K562 (cell line): ENCODE measurements around the gene EMD. TPM values are rescaled to one million over a fixed set of nuclear protein-coding genes. Genes with fewer than 3 reads are reported as not detected.
A peak's percentile ranks its signal among the peaks of the same experiment; 100 is the strongest.

Experiments used
- ARID1B ChIP-seq: fragments of 450-650 bp; IDR thresholded peaks from 2 replicates; pipeline ENCODE4 v1.6.1; 2016; ENCODE audit warnings: antibody characterized with exemption, mild to moderate bottlenecking, inconsistent platforms
- HNRNPL ChIP-seq: fragments of 200-400 bp; formaldehyde crosslinking; IDR thresholded peaks from 2 replicates; pipeline ENCODE4 v1.6.1; 2017; ENCODE audit warnings: low read depth, mild to moderate bottlenecking, low read length
- KLF1 ChIP-seq: fragments of 450-650 bp; IDR thresholded peaks from 2 replicates; pipeline ENCODE4 v1.6.1; 2016; ENCODE audit warnings: missing genetic modification characterization, missing compliant biosample characterization
- MAFF ChIP-seq: IDR thresholded peaks from 2 replicates; pipeline ENCODE4 v1.6.1; 2012; ENCODE audit warnings: low read length, improper control_type of control experiment
- MTA2 ChIP-seq: fragments of 450-650 bp; IDR thresholded peaks from 2 replicates; pipeline ENCODE4 v1.6.1; 2016; ENCODE audit warnings: low read depth
- MYNN ChIP-seq, 2 experiments: sonication (generic); formaldehyde crosslinking in 1 of 2; IDR thresholded peaks; 2 replicates each; pipeline versions ENCODE4 v1.5.0 to v1.6.1; 2016 to 2020; ENCODE audit warnings: antibody characterized with exemption in 1 of 2, missing genetic modification reagents in 1 of 2
- NR2C1 ChIP-seq, 2 experiments: fragments of 450-650 bp; IDR thresholded peaks; 2 replicates each; pipeline ENCODE4 v1.6.1; 2017; ENCODE audit warnings: mild to moderate bottlenecking in 2 of 2, antibody characterized with exemption in 1 of 2, inconsistent platforms in 1 of 2, missing compliant biosample characterization in 1 of 2, missing genetic modification characterization in 1 of 2
- PRPF4 ChIP-seq: fragments of 200-400 bp; formaldehyde crosslinking; IDR thresholded peaks from one replicate; pipeline ENCODE4 v1.6.1; 2017; ENCODE audit warnings: low read length, low read depth, mild to moderate bottlenecking; ENCODE audit not compliant: insufficient read depth, poor library complexity, severe bottlenecking
- ZFX ChIP-seq: sonication (generic); formaldehyde crosslinking; IDR thresholded peaks from 2 replicates; pipeline ENCODE4 v1.8.0; 2022; ENCODE audit warnings: mild to moderate bottlenecking, missing genetic modification reagents, moderate library complexity
- polyA plus RNA-seq, 8 experiments: library from polyadenylated mRNA; depleted of rRNA in 4 of 8; stranded (reverse) in 5 of 8; unstranded in 3 of 8; fragments of >200 nt; fragmentation: Nextera tagmentation in 2 of 8; fragmentation: Illumina TruSeq in 1 of 8; extraction: Ambion mirVana in 2 of 8; extraction: Trizol in 1 of 8; gene quantifications; 2 replicates each; pipeline versions ENCODE4 v1.2.1 to v1.2.3, GENCODE V29; 2011 to 2014; ENCODE audit warnings: inconsistent platforms in 1 of 8, missing spikeins in 1 of 8
- total RNA-seq, 7 experiments: library from RNA; depleted of rRNA in 6 of 7; stranded (reverse); fragments of >200 nt in 6 of 7; fragmentation: Illumina TruSeq in 2 of 7; extraction: Trizol in 2 of 7; gene quantifications; 2 replicates each; pipeline versions ENCODE4 v1.2.1 to v1.2.3, GENCODE V29; 2011 to 2021; ENCODE audit warnings: low replicate concordance in 1 of 7
- TF ChIP-seq, protein P1 (sequence below), 3 experiments: fragments of 200-800 bp in 1 of 3; fragments of 250-450 bp in 1 of 3; fragments of 450-650 bp in 1 of 3; sonication (Bioruptor Pico) in 1 of 3; sonication (Bioruptor generic) in 1 of 3; formaldehyde crosslinking in 1 of 3; IDR thresholded peaks; 2 replicates each; pipeline versions ENCODE4 v1.6.1 to v1.8.0; 2016 to 2022; ENCODE audit warnings: mild to moderate bottlenecking in 2 of 3, missing genetic modification characterization in 2 of 3, missing compliant biosample characterization in 1 of 3, moderate library complexity in 1 of 3
- TF ChIP-seq, protein P2 (sequence below): IDR thresholded peaks from 3 replicates; pipeline ENCODE4 v1.6.1; 2011; ENCODE audit warnings: borderline replicate concordance, mild to moderate bottlenecking, moderate library complexity; ENCODE audit not compliant: insufficient read length; ENCODE audit errors: extremely low read depth
- TF ChIP-seq, protein P3 (sequence below): fragments of 250-450 bp; sonication (Bioruptor Pico); IDR thresholded peaks from 2 replicates; pipeline ENCODE4 v1.6.1; 2021; ENCODE audit warnings: mild to moderate bottlenecking

EMD gene
- total and polyA plus RNA-seq, 9 of the 15 experiments (the other 6 are each of a cell fraction or from before 2014, with no cell fraction given): 2.3 to 206 (median 61.9) TPM

DNA sequence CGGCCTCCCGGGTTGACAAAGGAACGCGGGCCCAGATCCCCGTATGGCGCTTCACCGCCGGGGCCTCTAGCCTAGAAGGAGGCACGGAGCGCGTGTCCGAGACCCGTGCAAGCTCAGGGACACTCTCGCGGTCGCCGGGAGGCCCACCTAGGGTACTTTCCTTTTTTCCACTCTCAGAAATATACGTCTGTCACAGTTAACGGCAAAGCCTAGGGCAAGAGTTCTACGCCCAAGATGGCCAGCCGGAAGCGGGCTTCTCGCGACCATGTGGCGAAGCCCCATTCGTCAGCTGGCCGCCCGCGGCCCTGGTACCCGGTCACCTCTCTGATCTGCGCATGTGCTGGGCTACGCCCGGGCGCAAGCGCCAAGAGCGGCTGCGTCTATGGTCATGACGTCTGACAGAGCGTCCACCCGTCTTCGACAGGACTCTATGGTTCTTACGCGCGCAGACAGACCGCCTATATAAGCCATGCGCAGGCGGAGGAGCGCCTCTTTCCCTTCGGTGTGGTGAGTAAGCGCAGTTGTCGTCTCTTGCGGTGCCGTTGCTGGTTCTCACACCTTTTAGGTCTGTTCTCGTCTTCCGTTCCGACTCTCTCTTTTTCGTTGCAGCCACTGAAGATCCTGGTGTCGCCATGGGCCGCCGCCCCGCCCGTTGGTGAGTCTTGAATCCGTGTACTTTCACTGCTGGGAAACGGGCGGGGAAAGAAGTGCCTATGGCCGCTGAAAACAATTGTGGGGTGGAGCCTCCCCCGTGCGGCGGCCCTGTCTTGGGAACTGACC is 19.0 kb downstream of the EMD start, which contains the start of gene RPL10 (continued):
- TF ChIP-seq, protein P1, sequence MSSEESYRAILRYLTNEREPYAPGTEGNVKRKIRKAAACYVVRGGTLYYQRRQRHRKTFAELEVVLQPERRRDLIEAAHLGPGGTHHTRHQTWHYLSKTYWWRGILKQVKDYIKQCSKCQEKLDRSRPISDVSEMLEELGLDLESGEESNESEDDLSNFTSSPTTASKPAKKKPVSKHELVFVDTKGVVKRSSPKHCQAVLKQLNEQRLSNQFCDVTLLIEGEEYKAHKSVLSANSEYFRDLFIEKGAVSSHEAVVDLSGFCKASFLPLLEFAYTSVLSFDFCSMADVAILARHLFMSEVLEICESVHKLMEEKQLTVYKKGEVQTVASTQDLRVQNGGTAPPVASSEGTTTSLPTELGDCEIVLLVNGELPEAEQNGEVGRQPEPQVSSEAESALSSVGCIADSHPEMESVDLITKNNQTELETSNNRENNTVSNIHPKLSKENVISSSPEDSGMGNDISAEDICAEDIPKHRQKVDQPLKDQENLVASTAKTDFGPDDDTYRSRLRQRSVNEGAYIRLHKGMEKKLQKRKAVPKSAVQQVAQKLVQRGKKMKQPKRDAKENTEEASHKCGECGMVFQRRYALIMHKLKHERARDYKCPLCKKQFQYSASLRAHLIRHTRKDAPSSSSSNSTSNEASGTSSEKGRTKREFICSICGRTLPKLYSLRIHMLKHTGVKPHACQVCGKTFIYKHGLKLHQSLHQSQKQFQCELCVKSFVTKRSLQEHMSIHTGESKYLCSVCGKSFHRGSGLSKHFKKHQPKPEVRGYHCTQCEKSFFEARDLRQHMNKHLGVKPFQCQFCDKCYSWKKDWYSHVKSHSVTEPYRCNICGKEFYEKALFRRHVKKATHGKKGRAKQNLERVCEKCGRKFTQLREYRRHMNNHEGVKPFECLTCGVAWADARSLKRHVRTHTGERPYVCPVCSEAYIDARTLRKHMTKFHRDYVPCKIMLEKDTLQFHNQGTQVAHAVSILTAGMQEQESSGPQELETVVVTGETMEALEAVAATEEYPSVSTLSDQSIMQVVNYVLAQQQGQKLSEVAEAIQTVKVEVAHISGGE (CRISPR knock-in tag; IDR thresholded peaks at IDR 0.05): no peak
- no peak for TF ChIP-seq ARID1B
- TF ChIP-seq, protein P2, sequence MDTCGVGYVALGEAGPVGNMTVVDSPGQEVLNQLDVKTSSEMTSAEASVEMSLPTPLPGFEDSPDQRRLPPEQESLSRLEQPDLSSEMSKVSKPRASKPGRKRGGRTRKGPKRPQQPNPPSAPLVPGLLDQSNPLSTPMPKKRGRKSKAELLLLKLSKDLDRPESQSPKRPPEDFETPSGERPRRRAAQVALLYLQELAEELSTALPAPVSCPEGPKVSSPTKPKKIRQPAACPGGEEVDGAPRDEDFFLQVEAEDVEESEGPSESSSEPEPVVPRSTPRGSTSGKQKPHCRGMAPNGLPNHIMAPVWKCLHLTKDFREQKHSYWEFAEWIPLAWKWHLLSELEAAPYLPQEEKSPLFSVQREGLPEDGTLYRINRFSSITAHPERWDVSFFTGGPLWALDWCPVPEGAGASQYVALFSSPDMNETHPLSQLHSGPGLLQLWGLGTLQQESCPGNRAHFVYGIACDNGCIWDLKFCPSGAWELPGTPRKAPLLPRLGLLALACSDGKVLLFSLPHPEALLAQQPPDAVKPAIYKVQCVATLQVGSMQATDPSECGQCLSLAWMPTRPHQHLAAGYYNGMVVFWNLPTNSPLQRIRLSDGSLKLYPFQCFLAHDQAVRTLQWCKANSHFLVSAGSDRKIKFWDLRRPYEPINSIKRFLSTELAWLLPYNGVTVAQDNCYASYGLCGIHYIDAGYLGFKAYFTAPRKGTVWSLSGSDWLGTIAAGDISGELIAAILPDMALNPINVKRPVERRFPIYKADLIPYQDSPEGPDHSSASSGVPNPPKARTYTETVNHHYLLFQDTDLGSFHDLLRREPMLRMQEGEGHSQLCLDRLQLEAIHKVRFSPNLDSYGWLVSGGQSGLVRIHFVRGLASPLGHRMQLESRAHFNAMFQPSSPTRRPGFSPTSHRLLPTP: no peak
- peak; percentile 82 for TF ChIP-seq PRPF4
- TF ChIP-seq MAFF: 0 out of 2 replicates have a peak, but pooled peaks have one; percentile 5
- peak; percentile 92 for TF ChIP-seq KLF1 (tag)
- TF ChIP-seq NR2C1 (IDR thresholded peaks at IDR 0.05): peak; percentile 20; the same call in 1 of the 2 replicates
- no peak; the same call in 1 of the 2 replicates for TF ChIP-seq NR2C1 (tag; IDR thresholded peaks at IDR 0.05)
- no peak for TF ChIP-seq MTA2
- TF ChIP-seq ZFX (CRISPR knock-in tag): peak; percentile 92
- no peak for TF ChIP-seq MYNN (IDR thresholded peaks at IDR 0.05)
- no peak for TF ChIP-seq MYNN (CRISPR knock-in tag; IDR thresholded peaks at IDR 0.05)
- TF ChIP-seq, protein P3, sequence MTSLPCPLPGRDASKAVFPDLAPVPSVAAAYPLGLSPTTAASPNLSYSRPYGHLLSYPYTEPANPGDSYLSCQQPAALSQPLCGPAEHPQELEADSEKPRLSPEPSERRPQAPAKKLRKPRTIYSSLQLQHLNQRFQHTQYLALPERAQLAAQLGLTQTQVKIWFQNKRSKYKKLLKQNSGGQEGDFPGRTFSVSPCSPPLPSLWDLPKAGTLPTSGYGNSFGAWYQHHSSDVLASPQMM (CRISPR knock-in tag): no peak
- peak; percentile 30 for TF ChIP-seq HNRNPL
